Heart right ventricle (tissue), 16 donors: ENCODE data around the gene KCNMA1. TPM values are rescaled to one million over a fixed set of nuclear protein-coding genes. Genes with fewer than 3 reads are reported as not detected.

Experiments used
- ATAC-seq, 8 donors: fragments of 200-7000 bp; cut with Tn5 transposase; one replicate each; pipeline ENCODE4 v1.9.1; 2020; ENCODE audit warnings: mild to moderate bottlenecking in 8 of 8, moderate library complexity in 8 of 8, moderate number of reproducible peaks in 1 of 8
- DNase-seq, 2 donors: peaks; one replicate each; pipeline ENCODE4 v3.0.0-alpha.2; 2020
- H3K27ac ChIP-seq, 10 donors: fragments of 200-600 bp; sonication (generic) in 2 of 10; one replicate each; pipeline versions ENCODE4 v1.5.0 to v1.8.0; 2020 to 2022; ENCODE audit warnings: mild to moderate bottlenecking in 3 of 10
- H3K27me3 ChIP-seq, 7 donors: fragments of 200-600 bp; one replicate each; pipeline ENCODE4 v1.8.0; 2021 to 2022; ENCODE audit warnings: mild to moderate bottlenecking in 2 of 7
- H3K36me3 ChIP-seq, 9 donors: fragments of 200-600 bp; sonication (generic) in 1 of 9; one replicate each; pipeline versions ENCODE4 v1.5.0 to v1.8.0; 2020 to 2022; ENCODE audit warnings: mild to moderate bottlenecking in 2 of 9
- H3K4me1 ChIP-seq, 9 donors: fragments of 200-600 bp; sonication (generic) in 1 of 9; one replicate each; pipeline versions ENCODE4 v1.5.0 to v1.8.0; 2020 to 2022; ENCODE audit warnings: mild to moderate bottlenecking in 4 of 9
- H3K4me3 ChIP-seq, 10 donors: fragments of 200-600 bp; sonication (generic) in 2 of 10; one replicate each; pipeline versions ENCODE4 v1.5.0 to v1.8.0; 2020 to 2022; ENCODE audit warnings: mild to moderate bottlenecking in 7 of 10, moderate library complexity in 2 of 10
- H3K9me3 ChIP-seq, 11 donors: fragments of 200-600 bp in 10 of 11; sonication (generic) in 2 of 11; one replicate each; pipeline versions ENCODE4 v1.5.0 to v1.8.0; 2013 to 2022; ENCODE audit warnings: mild to moderate bottlenecking in 2 of 11, control low read depth in 1 of 11, moderate library complexity in 1 of 11
- WGBS, 2 donors: extraction: QIAGEN DNeasy Blood & Tissue Kit; methylation state at CpG; one replicate each; pipeline ENCODE4 v1.1.7; 2013; ENCODE audit warnings: inconsistent platforms in 1 of 2; 5-methylcytosine and 5-hydroxymethylcytosine counted together
- intact Hi-C, 10 donors: fragments of 100-400 bp; cut with DNase I; formaldehyde crosslinking; loops; one replicate each; pipeline versions ENCODE4 v1.11.1 to v1.14.2; 2022
- polyA plus RNA-seq, 2 donors: library from polyadenylated mRNA; stranded (reverse); fragments of 200-250 nt; gene quantifications; one replicate each; pipeline ENCODE4 v1.2.3, GENCODE V29; 2013
- total RNA-seq, 10 donors: library from RNA; stranded (reverse); fragmentation: NEBNext Ultra II Directional in 3 of 10; extraction: Animal tissue kit (Norgen Biotek cat#: 25700) in 3 of 10; gene quantifications; one replicate each; pipeline versions ENCODE4 v1.2.1 to v1.2.4, GENCODE V29; 2021 to 2023
- TF ChIP-seq, protein P1 (sequence below), 9 donors: fragments of 200-600 bp; sonication (generic) in 2 of 9; IDR thresholded peaks; one replicate each; pipeline versions ENCODE4 v1.5.0 to v1.8.0; 2021 to 2022; ENCODE audit warnings: antibody characterized with exemption in 9 of 9, mild to moderate bottlenecking in 5 of 9, moderate library complexity in 1 of 9
- donor health status: Arrhythmogenic right ventricular cardiomyopathy.
- donor health status: ischemic (EF 13 %, LVEDD 7.1; RV severe dilation, severe dysfunction).
- donor health status: healthy with polysubstance abuse.
- donor health status: DM: no; HTN: yes; CAD: no.
- donor health status: DM: no; HTN: no; CAD: no.
- donor health status: ischemic (EF 25% LVEDD 6.9; RV normal size, moderate dysfunction).
- donor health status: ischemic (EF 25% LVEDD 5.7; RV mildly dilated, moderate dysfunction).
- donor health status: healthy.
- donor health status: DM: yes; HTN: yes; CAD: no.
- donor health status: Ischemic cardiomyopathy.
- donor health status: ischemic (EF 35%, LVEDD 5.7; RV mildly dilated, moderate dysfunction).
- donor health status: nonischemic (EF 11% LVEDD 7.7; RV severe dilation, severe dysfunction).
- donor health status: DM: yes; HTN: yes; CAD: no.
- donor health status: PGD.
- donor health status: ischemic (EF 29% LVEDD 5.4; RV normal size, mild dysfunction).
- donor health status: nonischemic (EF 23%, LVEDD 6.1; RV moderate dilation, normal function).

Gene KCNMA1
- total and polyA plus RNA-seq, 12 donors: 0.59 to 5.3 (median 1.6) TPM

DNA sequence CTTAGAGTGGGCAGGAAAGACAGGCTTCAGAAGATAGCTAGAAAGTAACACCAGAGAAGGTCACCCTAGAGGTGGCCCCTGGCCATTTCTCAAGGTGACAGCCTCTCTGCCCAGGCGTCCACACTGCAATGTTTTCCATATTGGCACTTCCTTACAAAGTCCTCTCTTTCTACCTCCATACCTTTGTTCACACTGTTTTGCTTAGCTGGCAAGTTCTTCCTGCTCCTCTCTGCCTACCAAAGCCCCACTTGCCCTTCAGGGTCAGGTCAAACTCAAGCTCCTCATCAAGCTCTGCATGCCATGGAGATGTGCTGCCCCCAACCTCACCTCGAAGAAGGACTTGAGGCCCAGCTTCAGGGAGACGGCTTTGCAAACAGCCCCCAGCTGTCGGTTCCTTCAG lies 190.9 kb downstream of the KCNMA1 start:
- TF ChIP-seq, protein P1, sequence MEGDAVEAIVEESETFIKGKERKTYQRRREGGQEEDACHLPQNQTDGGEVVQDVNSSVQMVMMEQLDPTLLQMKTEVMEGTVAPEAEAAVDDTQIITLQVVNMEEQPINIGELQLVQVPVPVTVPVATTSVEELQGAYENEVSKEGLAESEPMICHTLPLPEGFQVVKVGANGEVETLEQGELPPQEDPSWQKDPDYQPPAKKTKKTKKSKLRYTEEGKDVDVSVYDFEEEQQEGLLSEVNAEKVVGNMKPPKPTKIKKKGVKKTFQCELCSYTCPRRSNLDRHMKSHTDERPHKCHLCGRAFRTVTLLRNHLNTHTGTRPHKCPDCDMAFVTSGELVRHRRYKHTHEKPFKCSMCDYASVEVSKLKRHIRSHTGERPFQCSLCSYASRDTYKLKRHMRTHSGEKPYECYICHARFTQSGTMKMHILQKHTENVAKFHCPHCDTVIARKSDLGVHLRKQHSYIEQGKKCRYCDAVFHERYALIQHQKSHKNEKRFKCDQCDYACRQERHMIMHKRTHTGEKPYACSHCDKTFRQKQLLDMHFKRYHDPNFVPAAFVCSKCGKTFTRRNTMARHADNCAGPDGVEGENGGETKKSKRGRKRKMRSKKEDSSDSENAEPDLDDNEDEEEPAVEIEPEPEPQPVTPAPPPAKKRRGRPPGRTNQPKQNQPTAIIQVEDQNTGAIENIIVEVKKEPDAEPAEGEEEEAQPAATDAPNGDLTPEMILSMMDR (IDR thresholded peaks at IDR 0.05): no peak
- intact Hi-C loops: no loop called here
- H3K36me3 ChIP-seq: no peaks in the 10 kb centered on the region
- no peak overlapping the region for H3K27ac ChIP-seq
- WGBS, 2 donors: 80 to 87% methylated on average over 4 of the region's 4 CpGs
- H3K4me3 ChIP-seq: no peak overlapping the region
- no peak for DNase-seq
- no peak for ATAC-seq
- H3K4me1 ChIP-seq: no peaks in the 10 kb centered on the region
- peaks cover 0 to 22% (median 13%) of the 10 kb centered on the region in 7 donors for H3K27me3 ChIP-seq
- no peaks in the 10 kb centered on the region for H3K9me3 ChIP-seq

GRCh38 chr10:77445547-77445946 lies 192.1 kb downstream of the KCNMA1 start:
- ATAC-seq (no peak), DNase-seq (no peak)
- TF ChIP-seq, protein P1 (IDR thresholded peaks at IDR 0.05): no peak
- no peaks in the 10 kb centered on the region for H3K36me3 ChIP-seq
- H3K27me3 ChIP-seq: peaks cover 0 to 23% (median 13%) of the 10 kb centered on the region in 7 donors
- 60 to 64% methylated on average over 7 of the region's 7 CpGs for WGBS, 2 donors
- intact Hi-C loops: no loop called here
- no peak overlapping the region for H3K27ac ChIP-seq
- no peak overlapping the region for H3K4me3 ChIP-seq
- no peaks in the 10 kb centered on the region for H3K4me1 ChIP-seq
- no peaks in the 10 kb centered on the region for H3K9me3 ChIP-seq

DNA sequence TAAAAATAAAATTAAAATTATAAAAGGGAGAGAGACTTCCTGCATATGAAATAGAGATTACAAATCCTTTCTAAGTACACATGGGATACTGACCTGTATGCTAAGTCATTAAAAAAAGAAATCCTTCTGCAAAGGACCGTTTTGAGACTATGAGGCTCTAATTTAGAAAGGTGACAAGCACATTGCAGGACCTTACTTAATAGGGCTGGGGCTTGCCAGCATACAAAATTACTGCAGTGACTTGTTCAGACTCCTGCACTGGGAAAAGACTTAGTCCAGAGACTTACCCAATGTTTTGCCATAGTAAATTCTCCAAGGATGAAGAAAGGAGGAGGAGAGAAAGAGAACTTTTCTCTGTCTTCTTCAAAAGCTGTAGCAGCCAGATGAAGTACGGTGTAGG lies 193.6 kb downstream of the KCNMA1 start:
- TF ChIP-seq, protein P1 (IDR thresholded peaks at IDR 0.05): no peak
- intact Hi-C loops: no loop called here
- H3K9me3 ChIP-seq: no peaks in the 10 kb centered on the region
- WGBS, 2 donors: 49 to 67% methylated on average over 2 of the region's 2 CpGs
- no peaks in the 10 kb centered on the region for H3K36me3 ChIP-seq
- peaks cover 0 to 23% (median 13%) of the 10 kb centered on the region in 7 donors for H3K27me3 ChIP-seq
- H3K4me1 ChIP-seq: no peaks in the 10 kb centered on the region
- H3K4me3 ChIP-seq: no peak overlapping the region
- no peak for ATAC-seq
- no peak overlapping the region for H3K27ac ChIP-seq
- no peak for DNase-seq

GRCh38 chr10:77442699-77443189 lies 194.9 kb downstream of the KCNMA1 start:
- H3K27ac ChIP-seq: no peak overlapping the region
- intact Hi-C loops: no loop called here
- H3K36me3 ChIP-seq: no peaks in the 10 kb centered on the region
- TF ChIP-seq, protein P1 (IDR thresholded peaks at IDR 0.05): no peak
- WGBS, 2 donors: 65 to 78% methylated on average over 6 of the region's 6 CpGs
- no peaks in the 10 kb centered on the region for H3K4me1 ChIP-seq
- ATAC-seq (no peak), DNase-seq (no peak)
- peaks cover 0 to 23% (median 13%) of the 10 kb centered on the region in 7 donors for H3K27me3 ChIP-seq
- no peak overlapping the region for H3K4me3 ChIP-seq
- no peaks in the 10 kb centered on the region for H3K9me3 ChIP-seq
